Measurements from ENCODE around the gene S100A16.
"Not testable (repeated sequence)": the region's sequence is repeated elsewhere in the genome, so short reads cannot be mapped to it uniquely, and the experiment has no call there.

S100A16 gene

DNA sequence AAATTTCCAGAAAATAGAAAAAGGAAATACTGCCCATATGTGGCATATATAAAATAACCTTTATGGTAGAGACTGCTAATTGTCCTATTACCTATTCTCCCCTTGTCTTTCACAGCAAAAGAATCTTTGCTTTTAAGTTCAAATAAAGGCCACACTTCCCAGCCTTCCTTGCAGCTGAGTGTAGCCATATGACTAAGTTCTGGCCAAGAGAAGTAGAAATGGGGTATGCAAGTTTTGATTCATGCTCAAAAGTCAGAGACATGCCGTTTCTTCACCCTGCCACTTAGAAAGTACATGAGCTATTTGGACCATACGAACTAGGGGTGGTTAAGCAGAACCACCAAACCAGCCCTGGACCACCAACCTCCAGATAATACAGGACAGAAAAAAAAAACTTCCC, 29.0 kb downstream of the S100A16 start:
- no peak for DNase-seq (ENCODE audit: low spot score)

DNA sequence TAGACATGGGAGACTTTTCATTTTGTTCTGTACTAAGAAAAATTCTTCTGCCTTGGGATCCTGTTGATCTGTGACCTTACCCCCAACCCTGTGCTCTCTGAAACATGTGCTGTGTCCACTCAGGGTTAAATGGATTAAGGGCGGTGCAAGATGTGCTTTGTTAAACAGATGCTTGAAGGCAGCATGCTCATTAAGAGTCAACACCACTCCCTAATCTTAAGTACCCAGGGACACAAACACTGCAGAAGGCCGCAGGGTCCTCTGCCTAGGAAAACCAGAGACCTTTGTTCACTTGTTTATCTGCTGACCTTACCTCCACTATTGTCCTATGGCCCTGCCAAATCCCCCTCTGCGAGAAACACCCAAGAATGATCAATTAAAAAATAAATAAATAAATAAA, 29.4 kb downstream of the S100A16 start:
- not testable (repeated sequence) for DNase-seq (ENCODE audit: low spot score)

More for the DNA sequence above, 29.0 kb downstream of the S100A16 start:
- TF ChIP-seq, protein P1, sequence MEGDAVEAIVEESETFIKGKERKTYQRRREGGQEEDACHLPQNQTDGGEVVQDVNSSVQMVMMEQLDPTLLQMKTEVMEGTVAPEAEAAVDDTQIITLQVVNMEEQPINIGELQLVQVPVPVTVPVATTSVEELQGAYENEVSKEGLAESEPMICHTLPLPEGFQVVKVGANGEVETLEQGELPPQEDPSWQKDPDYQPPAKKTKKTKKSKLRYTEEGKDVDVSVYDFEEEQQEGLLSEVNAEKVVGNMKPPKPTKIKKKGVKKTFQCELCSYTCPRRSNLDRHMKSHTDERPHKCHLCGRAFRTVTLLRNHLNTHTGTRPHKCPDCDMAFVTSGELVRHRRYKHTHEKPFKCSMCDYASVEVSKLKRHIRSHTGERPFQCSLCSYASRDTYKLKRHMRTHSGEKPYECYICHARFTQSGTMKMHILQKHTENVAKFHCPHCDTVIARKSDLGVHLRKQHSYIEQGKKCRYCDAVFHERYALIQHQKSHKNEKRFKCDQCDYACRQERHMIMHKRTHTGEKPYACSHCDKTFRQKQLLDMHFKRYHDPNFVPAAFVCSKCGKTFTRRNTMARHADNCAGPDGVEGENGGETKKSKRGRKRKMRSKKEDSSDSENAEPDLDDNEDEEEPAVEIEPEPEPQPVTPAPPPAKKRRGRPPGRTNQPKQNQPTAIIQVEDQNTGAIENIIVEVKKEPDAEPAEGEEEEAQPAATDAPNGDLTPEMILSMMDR (IDR thresholded peaks at IDR 0.05; ENCODE audit: extremely low read depth, missing control alignments): no peak

DNA sequence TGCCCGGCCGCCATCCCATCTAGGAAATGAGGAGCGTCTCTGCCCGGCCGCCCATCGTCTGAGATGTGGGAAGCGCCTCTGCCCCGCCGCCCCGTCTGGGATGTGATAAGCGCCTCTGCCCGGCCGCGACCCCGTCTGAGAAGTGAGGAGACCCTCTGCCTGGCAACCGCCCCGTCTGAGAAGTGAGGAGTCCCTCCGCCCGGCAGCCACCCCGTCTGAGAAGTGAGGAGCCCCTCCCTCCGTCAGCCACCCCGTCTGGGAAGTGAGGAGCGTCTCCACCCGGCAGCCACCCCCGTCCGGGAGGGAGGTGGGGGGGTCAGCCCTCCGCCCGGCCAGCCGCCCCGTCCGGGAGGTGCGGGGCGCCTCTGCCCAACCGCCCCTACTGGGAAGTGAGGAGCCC, 30.1 kb downstream of the S100A16 start:
- DNase-seq (ENCODE audit: low spot score): not testable (repeated sequence)

DNA sequence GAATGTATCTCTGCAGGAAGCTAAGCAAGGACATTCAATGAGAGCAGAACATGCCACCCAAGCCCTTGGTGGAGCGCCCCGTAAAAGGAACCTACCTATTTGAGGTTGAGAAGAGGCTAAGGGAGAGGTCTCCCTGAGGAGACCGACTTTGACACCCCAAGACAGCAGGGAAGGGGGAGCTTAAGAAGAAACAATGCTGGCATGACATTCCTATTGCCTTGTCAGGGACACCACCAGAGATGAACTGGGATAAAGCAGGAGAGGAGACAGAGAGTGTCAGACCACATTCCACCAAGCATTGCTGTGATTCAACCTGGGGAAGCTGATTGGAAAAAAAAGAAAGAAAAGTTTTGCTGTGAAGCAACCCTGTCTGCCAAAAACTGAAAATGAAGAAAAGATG, 34.0 kb downstream of the S100A16 start:
- DNase-seq (ENCODE audit: low spot score): no peak

DNA sequence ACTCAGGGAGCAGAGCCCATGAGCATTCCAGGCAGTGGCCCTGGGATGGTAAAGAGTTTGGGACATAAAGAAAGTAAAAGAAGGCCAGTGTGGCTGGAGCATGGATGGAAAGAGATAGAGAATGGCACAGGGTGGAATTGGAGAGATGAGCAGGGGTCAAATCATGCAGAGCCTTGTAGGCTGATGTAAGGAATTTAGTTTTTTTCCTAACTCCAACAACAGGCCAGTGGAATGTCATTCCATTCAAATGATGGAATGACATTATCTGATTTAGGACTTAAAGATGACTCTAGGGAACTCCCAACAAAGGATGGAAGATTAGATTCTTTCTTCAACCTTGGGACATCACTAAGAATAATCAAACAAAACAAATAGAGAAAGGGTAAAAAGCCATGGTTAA, 34.4 kb downstream of the S100A16 start:
- DNase-seq (ENCODE audit: low spot score): no peak
- TF ChIP-seq, protein P1 (IDR thresholded peaks at IDR 0.05; ENCODE audit: extremely low read depth, missing control alignments): no peak

More for the DNA sequence above, 34.0 kb downstream of the S100A16 start:
- TF ChIP-seq, protein P1 (IDR thresholded peaks at IDR 0.05; ENCODE audit: extremely low read depth, missing control alignments): no peak

DNA sequence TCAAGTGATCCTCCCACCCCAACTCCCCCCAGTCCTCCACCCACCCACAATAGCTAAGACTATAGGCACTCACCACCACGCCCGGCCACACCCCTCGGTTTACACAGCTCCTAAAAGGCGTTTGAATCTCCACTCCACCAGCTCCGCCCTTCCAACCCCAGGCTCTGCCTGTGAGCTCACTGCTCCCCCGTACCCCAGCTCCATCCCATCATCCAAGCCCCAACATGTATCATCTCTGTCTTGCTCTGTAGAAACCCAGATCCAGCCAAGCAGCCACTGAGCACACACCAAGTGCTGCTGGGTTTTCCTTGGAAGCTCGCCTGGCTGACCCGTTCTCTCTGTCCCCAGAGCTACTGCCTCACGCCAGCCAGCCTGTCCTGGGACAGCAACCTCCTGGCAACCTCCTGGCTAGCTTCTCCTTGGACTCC, 35.3 kb downstream of the S100A16 start:
- TF ChIP-seq, protein P1 (IDR thresholded peaks at IDR 0.05; ENCODE audit: extremely low read depth, missing control alignments): no peak
- no peak for DNase-seq (ENCODE audit: low spot score)

DNA sequence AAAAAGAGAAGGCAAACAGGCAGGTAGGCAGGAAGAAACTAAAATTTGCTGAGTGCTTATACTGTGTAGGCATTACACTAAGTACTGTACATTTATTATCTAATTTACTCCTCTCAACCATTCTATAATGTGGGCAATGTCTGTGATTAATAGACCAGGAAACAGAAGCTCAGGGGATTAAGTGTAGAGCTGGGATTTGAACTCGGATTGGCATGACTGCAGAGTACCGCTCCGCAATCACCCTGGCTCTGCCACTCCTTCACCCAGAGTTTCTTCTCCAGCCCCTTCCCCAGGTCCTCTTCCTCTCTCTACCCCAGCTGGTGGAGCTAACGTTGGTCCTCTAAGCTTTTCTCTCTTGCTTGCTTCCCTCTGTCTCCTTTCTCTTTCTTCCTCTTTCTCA, 35.8 kb downstream of the S100A16 start:
- TF ChIP-seq, protein P1 (IDR thresholded peaks at IDR 0.05; ENCODE audit: extremely low read depth, missing control alignments): no peak
- DNase-seq (ENCODE audit: low spot score): no peak

DNA sequence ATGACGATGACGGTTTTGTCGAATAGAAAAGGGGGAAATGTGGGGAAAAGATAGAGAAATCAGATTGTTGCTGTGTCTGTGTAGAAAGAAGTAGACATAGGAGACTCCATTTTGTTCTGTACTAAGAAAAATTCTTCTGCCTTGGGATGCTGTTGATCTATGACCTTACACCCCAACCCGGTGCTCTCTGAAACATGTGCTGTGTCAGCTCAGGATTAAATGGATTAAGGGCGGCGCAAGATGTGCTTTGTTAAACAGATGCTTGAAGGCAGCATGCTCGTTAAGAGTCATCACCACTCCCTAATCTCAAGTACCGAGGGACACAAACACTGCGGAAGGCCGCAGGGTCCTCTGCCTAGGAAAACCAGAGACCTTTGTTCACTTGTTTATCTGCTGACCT, 37.4 kb downstream of the S100A16 start:
- DNase-seq (ENCODE audit: low spot score): not testable (repeated sequence)

DNA sequence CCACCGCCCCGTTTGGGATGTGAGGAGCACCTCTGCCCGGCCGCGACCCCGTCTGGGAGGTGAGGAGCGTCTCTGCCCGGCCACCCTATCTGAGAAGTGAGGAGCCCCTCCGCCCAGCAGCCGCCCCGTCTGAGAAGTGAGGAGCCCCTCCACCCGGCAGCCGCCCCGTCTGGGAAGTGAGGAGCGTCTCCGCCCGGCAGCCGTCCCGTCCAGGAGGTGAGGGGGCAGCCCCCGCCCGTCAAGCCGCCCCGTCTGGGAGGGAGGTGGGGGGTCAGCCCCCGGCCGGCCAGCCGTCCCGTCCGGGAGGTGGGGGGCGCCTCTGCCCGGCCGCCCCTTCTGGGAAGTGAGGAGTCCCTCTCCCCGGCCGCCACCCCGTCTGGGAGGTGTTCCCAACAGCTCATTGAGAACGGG, 37.9 kb downstream of the S100A16 start:
- not testable (repeated sequence) for DNase-seq (ENCODE audit: low spot score)

DNA sequence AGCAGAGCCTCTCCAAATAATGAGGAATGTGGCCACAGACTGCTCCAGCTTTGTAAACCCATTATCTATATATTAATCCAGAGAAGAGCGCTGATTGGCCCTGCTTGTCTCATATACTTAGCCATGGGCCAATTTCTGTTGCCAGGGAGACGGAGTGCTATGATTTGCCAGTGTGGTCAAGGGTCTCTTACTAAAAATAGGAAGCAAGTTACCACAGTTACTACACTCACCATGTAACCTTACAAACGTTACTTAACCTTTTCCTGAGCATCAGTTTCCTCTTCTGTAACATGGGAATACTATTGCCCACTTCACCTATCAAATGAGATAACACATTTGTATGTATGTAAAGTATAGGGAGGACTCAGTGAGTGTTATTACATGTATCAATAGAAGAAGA, 39.6 kb downstream of the S100A16 start:
- TF ChIP-seq, protein P1 (IDR thresholded peaks at IDR 0.05; ENCODE audit: extremely low read depth, missing control alignments): no peak
- DNase-seq (ENCODE audit: low spot score): no peak
